Embryonic facial prominence (tissue), 1 donor: ENCODE results near the gene NEIL3.
A peak's percentile ranks its signal among the peaks of the same experiment; 100 is the strongest.
"Not testable (repeated sequence)": the region's sequence is repeated elsewhere in the genome, so short reads cannot be mapped to it uniquely, and the experiment has no call there.

Experiments
- DNase-seq: peaks from one replicate; pipeline ENCODE4 v3.0.0-alpha.2; 2016; ENCODE audit errors: extremely low spot score

NEIL3 gene

GRCh38 chr4:177301126-177301639, 8.5 kb upstream of the NEIL3 start:
- no peak for DNase-seq

- DNase-seq: no peak
These were observed 7.1 kb upstream of the NEIL3 start for GRCh38 chr4:177302371-177303100.

- no peak for DNase-seq
These were observed 5.6 kb upstream of the NEIL3 start for GRCh38 chr4:177304094-177304493.

- DNase-seq: not testable (repeated sequence)
These were observed 4.8 kb upstream of the NEIL3 start for GRCh38 chr4:177304864-177305263.

GRCh38 chr4:177308125-177308524, 1.5 kb upstream of the NEIL3 start:
- no peak for DNase-seq

- no peak for DNase-seq
These were observed 690 bp upstream of the NEIL3 start for GRCh38 chr4:177308847-177309521.

- DNase-seq: no peak
These were observed 1.9 kb downstream of the NEIL3 start for GRCh38 chr4:177311589-177311988.

- DNase-seq: no peak
These were observed 3.6 kb downstream of the NEIL3 start for GRCh38 chr4:177313263-177313662.

- no peak for DNase-seq
These were observed 6.2 kb downstream of the NEIL3 start for GRCh38 chr4:177315767-177316464.

- DNase-seq: no peak
These were observed 11.0 kb downstream of the NEIL3 start for GRCh38 chr4:177320721-177321120.

- DNase-seq: no peak
These were observed 12.0 kb downstream of the NEIL3 start for GRCh38 chr4:177321647-177322046.

GRCh38 chr4:177322266-177322665, 12.6 kb downstream of the NEIL3 start:
- DNase-seq: no peak

- DNase-seq: no peak
These were observed 13.2 kb downstream of the NEIL3 start for GRCh38 chr4:177322881-177323280.

- no peak for DNase-seq
These were observed 13.7 kb downstream of the NEIL3 start for GRCh38 chr4:177323416-177323815.

GRCh38 chr4:177332119-177332518, 22.4 kb downstream of the NEIL3 start:
- no peak for DNase-seq

GRCh38 chr4:177339477-177340374, 30.1 kb downstream of the NEIL3 start:
- DNase-seq: peak; percentile 44

- no peak for DNase-seq
These were observed 38.7 kb downstream of the NEIL3 start for GRCh38 chr4:177348348-177348747.

- no peak for DNase-seq
These were observed 39.5 kb downstream of the NEIL3 start for GRCh38 chr4:177349191-177349590.

- no peak for DNase-seq
These were observed 42.1 kb downstream of the NEIL3 start for GRCh38 chr4:177351622-177352244.

- no peak for DNase-seq
These were observed 46.5 kb downstream of the NEIL3 start for GRCh38 chr4:177356206-177356605.

GRCh38 chr4:177356921-177357320, 47.2 kb downstream of the NEIL3 start:
- DNase-seq: no peak
